NCI-H2107 (cell line): ENCODE data around the gene AGAP1.
"Not testable (repeated sequence)": the region's sequence is repeated elsewhere in the genome, so short reads cannot be mapped to it uniquely, and the experiment has no call there.

Source experiments
- DNase-seq: peaks from one replicate; lab custom pipeline; 2025; lab: John Stamatoyannopoulos, UW

Gene AGAP1

GRCh38 chr2:235944591-235944990 lies 450.7 kb downstream of the AGAP1 start:
- no peak for DNase-seq

- DNase-seq, result no peak
Measured at GRCh38 chr2:235945608-235946140, 451.8 kb downstream of the AGAP1 start.

- no peak for DNase-seq
Measured at GRCh38 chr2:235946590-235946989, 452.7 kb downstream of the AGAP1 start.

GRCh38 chr2:235947055-235947454 lies 453.2 kb downstream of the AGAP1 start:
- not testable (repeated sequence) for DNase-seq

GRCh38 chr2:235949567-235950472 lies 456.0 kb downstream of the AGAP1 start:
- no peak for DNase-seq

GRCh38 chr2:235950473-235950809 lies 456.6 kb downstream of the AGAP1 start:
- DNase-seq, result no peak

GRCh38 chr2:235951493-235951892 lies 457.6 kb downstream of the AGAP1 start:
- DNase-seq, result no peak

GRCh38 chr2:235951982-235952381 lies 458.1 kb downstream of the AGAP1 start:
- DNase-seq, result no peak

- no peak for DNase-seq
Measured at GRCh38 chr2:235952714-235953113, 458.9 kb downstream of the AGAP1 start.

GRCh38 chr2:235954281-235954680 lies 460.4 kb downstream of the AGAP1 start:
- DNase-seq, result no peak

- no peak for DNase-seq
Measured at GRCh38 chr2:235954888-235955480, 461.1 kb downstream of the AGAP1 start.

- DNase-seq, result no peak
Measured at GRCh38 chr2:235955664-235956063, 461.8 kb downstream of the AGAP1 start.

GRCh38 chr2:235956281-235956970 lies 462.6 kb downstream of the AGAP1 start:
- DNase-seq, result no peak

- no peak for DNase-seq
Measured at GRCh38 chr2:235957251-235957650, 463.4 kb downstream of the AGAP1 start.

GRCh38 chr2:235958221-235958930 lies 464.5 kb downstream of the AGAP1 start:
- DNase-seq, result no peak

- no peak for DNase-seq
Measured at GRCh38 chr2:235958931-235959410, 465.1 kb downstream of the AGAP1 start.

- no peak for DNase-seq
Measured at GRCh38 chr2:235960011-235960715, 466.3 kb downstream of the AGAP1 start.

GRCh38 chr2:235960716-235961640 lies 467.1 kb downstream of the AGAP1 start:
- no peak for DNase-seq

- DNase-seq, result no peak
Measured at GRCh38 chr2:235961711-235962110, 467.9 kb downstream of the AGAP1 start.
